ENCODE measurements around the gene PERM1. TPM values are rescaled to one million over a fixed set of nuclear protein-coding genes. Genes with fewer than 3 reads are reported as not detected.

PERM1 gene
- total and polyA plus RNA-seq, 5 experiments from 2014 or later, result not detected

DNA sequence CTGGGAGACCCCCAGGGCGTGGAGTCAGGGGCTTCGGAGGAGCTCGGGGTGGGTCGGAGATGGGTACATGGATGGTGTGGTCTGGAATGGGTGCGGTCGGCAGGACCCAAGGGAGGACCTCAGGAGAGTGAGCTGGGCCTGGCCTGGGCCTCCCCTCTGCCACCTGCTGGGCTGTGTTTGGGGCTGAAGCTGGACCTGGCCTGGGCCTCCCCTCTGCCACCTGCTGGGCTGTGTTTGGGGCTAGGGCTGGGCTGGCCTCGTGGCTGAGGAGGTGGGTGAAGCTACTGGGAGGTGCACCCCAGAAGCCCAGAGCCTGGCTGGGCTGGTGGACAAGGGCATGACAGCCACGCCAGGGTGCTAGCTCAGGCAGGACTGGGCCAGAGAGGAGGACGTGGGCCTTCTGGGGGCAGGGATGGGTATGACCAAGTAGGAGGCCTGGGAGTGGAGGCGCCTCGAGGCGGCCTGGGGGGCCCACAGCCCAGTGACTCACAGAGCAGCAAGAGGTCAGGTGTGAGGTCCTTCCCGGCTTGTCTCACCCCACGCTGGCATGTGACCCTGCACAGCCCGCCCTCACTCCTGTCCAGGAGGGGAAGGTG is 43.7 kb downstream of the PERM1 start:
- H3K9me3 Mint-ChIP-seq, result no peaks in the 10 kb centered on the region
- ATAC-seq, result no peak
- no peak overlapping the region for H3K27ac Mint-ChIP-seq
- POLR2A ChIA-PET, result no interaction called here
- DNase-seq, result no peak
- no peak overlapping the region for H3K4me3 Mint-ChIP-seq
- H3K36me3 Mint-ChIP-seq, result no peaks in the 10 kb centered on the region
- H3K4me1 Mint-ChIP-seq, result peaks cover 3 to 14% (median 8%) of the 10 kb centered on the region in 4 donors
- peaks cover 5 to 47% (median 22%) of the 10 kb centered on the region in 5 donors for H3K27me3 Mint-ChIP-seq

DNA sequence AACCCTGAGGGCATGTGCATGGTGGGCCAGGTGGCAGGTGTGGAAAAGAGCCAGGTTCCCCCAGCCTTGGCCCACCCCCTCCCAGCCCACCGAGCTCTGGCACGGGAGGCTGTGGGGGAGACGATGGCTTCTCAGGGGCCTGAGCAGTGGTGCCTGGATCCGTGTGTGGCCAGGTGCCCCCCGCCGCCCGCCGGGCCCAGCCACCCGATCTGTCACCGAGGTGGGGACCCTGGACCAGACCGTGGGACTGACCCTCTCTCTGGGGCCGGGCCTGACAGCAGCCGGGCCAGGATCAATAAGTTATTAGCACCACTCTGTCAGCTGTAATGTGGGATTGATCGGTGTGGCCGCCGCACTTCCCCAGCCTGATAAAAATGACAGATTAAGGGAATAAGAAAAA is 44.4 kb downstream of the PERM1 start:
- H3K4me3 Mint-ChIP-seq, result no peak overlapping the region
- no peaks in the 10 kb centered on the region for H3K9me3 Mint-ChIP-seq
- H3K27me3 Mint-ChIP-seq, result peaks cover 5 to 44% (median 22%) of the 10 kb centered on the region in 5 donors
- no peaks in the 10 kb centered on the region for H3K36me3 Mint-ChIP-seq
- no peak overlapping the region for H3K27ac Mint-ChIP-seq
- POLR2A ChIA-PET, result no interaction called here
- peaks cover 3 to 13% (median 8%) of the 10 kb centered on the region in 4 donors for H3K4me1 Mint-ChIP-seq
- DNase-seq (no peak), ATAC-seq (no peak)

DNA sequence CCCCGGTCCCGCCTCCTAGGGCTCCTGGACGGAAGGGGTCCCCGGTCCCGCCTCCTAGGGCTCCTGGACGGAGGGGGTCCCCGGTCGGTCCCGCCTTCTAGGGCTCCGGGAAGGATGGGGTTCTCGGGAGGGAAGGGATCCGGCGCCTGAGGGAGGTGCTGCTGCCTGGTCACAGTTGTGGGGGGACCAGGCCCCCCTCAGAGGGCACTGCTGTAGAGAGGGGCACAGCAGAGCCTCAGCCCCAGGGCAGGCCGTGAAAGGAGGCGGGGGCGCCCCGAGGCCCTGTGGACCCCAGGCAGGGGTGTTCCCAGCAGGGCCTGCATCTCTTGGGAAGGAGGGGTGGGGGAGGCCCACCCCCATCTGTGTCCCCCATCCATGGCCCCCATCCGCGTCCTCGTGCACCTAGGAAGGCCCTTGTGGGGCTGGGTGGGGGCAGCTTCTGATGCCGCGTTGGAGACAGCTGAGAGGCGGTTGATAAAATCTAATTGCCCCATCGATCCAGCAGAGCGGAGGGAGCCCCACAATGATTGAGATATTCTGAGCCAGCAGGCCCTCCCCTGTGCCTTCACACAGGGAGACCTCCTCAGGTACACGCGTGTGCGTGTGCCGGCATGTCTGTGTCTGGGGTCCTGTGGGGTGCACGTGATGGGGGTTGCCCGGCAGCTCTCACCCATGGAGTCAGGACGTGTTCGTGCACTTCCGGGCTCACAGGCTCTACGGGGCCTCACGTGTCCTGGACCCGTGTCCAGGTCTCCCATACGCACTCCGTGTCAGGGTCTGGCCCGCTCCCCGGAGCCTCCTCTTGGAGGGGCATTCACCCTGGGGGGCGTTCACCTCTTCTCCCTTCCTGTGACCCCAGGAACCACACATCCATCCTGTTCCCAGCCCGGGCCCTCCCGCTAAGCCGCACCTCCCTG is 45.3 kb downstream of the PERM1 start:
- peaks cover 3 to 13% (median 8%) of the 10 kb centered on the region in 4 donors for H3K4me1 Mint-ChIP-seq
- ATAC-seq (no peak), DNase-seq (no peak)
- POLR2A ChIA-PET, result no interaction called here
- H3K36me3 Mint-ChIP-seq, result no peaks in the 10 kb centered on the region
- no peaks in the 10 kb centered on the region for H3K9me3 Mint-ChIP-seq
- peak overlapping the region in 1 of 10 donors; percentile 38 for H3K4me3 Mint-ChIP-seq
- peaks cover 5 to 45% (median 22%) of the 10 kb centered on the region in 5 donors for H3K27me3 Mint-ChIP-seq
- H3K27ac Mint-ChIP-seq, result no peak overlapping the region

DNA sequence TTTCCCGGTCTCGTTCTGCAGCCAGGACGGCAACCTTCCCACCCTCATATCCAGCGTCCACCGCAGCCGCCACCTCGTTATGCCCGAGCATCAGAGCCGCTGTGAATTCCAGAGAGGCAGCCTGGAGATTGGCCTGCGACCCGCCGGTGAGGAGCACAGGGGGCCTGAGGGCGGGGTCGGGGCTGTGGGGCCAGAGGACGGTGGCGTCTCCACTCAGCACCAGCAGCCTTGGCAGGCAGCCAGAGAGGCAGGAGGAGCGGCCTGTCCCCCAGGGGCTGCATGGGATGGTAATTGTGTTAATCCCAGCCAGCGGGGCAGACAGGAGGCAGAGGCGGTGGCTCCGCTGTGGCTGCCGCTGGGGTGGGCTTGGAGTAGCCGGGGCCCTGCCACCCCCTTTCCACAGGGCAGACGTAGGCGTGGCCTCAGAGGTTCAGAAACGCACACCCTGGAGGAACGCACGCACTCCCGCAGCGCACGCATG is 46.1 kb downstream of the PERM1 start:
- Mint-ChIP-seq H3K36me3 (no peaks in the 10 kb centered on the region), H3K9me3 (no peaks in the 10 kb centered on the region), H3K4me3 (no peak overlapping the region), H3K27me3 (peaks cover 6 to 47% (median 19%) of the 10 kb centered on the region in 5 donors), H3K27ac (no peak overlapping the region), H3K4me1 (peaks cover 0 to 8% (median 3%) of the 10 kb centered on the region in 4 donors)
- ATAC-seq (no peak), DNase-seq (no peak)
- POLR2A ChIA-PET, result no interaction called here

DNA sequence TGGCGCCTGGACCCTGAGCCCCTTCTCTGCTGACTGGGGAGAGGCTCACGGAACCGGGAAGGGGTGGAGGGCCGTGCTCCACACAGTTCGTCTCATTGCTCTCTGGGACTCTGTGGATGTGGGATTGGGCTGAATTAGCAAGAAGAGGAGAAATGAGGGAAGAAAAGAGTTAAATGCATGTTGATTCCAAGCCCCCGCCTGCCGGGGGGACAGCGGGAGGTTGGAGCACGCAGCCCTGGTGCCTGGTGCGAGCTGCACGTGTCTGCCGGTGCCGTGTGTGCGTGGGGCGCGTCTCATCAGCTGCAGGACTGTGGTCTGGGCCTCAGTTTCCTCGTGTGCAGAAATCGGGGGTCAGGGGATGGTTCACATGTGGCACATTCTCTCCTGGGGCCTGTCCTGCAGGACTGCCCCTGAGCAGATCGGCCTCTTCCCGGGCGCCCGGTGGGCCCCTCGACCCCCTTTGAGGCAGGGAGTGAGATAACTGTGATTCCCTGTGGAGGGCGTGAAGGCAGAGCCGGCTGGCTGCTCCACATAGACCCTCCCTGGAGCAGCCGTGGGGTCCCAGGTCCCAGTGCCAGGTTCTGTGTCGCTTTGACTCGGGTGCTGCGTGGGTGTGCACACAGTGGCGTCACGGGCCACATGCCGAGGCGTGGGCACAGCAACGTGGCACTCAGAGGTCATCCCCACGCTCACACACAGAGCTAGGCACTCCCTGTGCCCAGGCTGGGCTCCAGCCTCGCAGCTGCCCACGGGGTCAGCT is 46.7 kb downstream of the PERM1 start:
- H3K27ac Mint-ChIP-seq, result no peak overlapping the region
- peaks cover 0 to 5% (median 0%) of the 10 kb centered on the region in 4 donors for H3K4me1 Mint-ChIP-seq

DNA sequence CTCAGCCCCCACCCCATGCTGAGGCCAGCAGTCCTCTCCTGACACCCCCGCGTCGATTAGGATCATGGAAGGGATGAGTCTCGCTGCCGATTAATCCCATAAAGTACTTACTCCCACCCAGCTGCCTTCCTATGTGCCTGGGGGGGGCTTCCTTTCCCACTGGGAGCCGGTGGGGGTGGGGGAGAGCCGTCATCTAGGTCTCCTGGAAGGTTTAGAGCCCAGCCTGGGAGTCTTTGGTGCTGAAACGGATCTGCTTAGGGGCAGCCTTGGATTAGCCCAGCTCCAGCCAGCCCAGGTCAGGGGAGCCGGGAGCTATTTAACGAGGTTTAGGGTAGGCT is 48.3 kb downstream of the PERM1 start:
- Mint-ChIP-seq H3K9me3 (no peaks in the 10 kb centered on the region), H3K27me3 (peaks cover 4 to 43% (median 16%) of the 10 kb centered on the region in 5 donors), H3K27ac (no peak overlapping the region), H3K4me3 (no peak overlapping the region), H3K4me1 (peaks cover 0 to 5% (median 0%) of the 10 kb centered on the region in 4 donors), H3K36me3 (no peaks in the 10 kb centered on the region)
- ATAC-seq (no peak), DNase-seq (no peak)
- POLR2A ChIA-PET, result interaction anchor here (1.3 kb wide), 1 partner anchor 10 kb away, joined by 3 read pairs; the partner anchor contains the start of gene SAMD11

More for the DNA sequence above, 46.7 kb downstream of the PERM1 start:
- POLR2A ChIA-PET, result no interaction called here
- no peaks in the 10 kb centered on the region for H3K36me3 Mint-ChIP-seq
- H3K27me3 Mint-ChIP-seq, result peaks cover 6 to 43% (median 19%) of the 10 kb centered on the region in 5 donors
- DNase-seq (no peak), ATAC-seq (no peak)
- no peaks in the 10 kb centered on the region for H3K9me3 Mint-ChIP-seq
- H3K4me3 Mint-ChIP-seq, result peak overlapping the region in 2 of 10 donors; percentile 33 to 54

DNA sequence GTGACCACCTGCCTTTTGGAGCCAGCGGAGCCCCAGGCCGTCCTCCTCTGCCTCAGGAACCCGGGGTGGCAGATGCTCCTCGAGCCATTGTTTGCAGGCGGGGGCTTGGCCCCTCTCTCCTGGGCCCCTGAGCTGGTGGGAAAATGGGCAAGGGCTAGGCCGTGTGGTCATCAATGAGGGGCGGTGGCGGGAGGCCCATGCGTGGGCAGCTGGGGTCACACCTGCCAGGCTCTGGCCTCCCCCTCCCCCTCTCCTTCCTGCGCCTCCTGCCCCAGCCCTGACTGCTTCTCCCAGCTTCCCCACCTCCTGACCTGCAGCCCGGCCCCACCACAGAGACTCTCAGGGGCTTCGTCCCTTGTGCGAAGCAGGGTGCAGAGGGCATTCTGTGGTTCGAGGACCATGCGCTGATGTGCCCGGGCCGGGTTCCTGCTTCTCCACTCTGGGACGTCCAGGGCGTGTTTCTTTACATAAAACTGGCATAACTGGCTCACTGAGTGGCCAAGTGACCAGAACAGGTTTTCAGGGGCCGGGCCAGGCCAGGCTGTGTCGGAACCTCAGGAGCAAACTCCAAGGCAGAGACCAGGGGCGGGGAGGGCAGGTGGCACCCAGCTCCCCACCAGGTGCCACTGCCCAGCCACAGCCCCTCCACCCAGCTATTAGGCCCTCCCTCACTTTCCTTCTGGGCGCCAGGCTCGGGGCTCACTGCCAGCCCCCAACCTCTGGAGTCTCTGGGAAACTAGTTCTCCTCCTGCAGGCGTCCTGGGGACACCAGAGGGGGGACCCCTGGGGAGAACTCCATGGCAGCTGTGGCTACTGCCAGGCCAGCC is 48.9 kb downstream of the PERM1 start:
- H3K27me3 Mint-ChIP-seq, result peaks cover 4 to 41% (median 10%) of the 10 kb centered on the region in 5 donors
- H3K9me3 Mint-ChIP-seq, result no peaks in the 10 kb centered on the region
- no peak overlapping the region for H3K4me3 Mint-ChIP-seq
- peaks cover 0 to 5% (median 0%) of the 10 kb centered on the region in 4 donors for H3K4me1 Mint-ChIP-seq
- H3K27ac Mint-ChIP-seq, result no peak overlapping the region
- POLR2A ChIA-PET, result interaction anchor here (1.3 kb wide), 1 partner anchor 10 kb away, joined by 3 read pairs; the partner anchor contains the start of gene SAMD11
- no peaks in the 10 kb centered on the region for H3K36me3 Mint-ChIP-seq
- ATAC-seq (no peak), DNase-seq (no peak)

DNA sequence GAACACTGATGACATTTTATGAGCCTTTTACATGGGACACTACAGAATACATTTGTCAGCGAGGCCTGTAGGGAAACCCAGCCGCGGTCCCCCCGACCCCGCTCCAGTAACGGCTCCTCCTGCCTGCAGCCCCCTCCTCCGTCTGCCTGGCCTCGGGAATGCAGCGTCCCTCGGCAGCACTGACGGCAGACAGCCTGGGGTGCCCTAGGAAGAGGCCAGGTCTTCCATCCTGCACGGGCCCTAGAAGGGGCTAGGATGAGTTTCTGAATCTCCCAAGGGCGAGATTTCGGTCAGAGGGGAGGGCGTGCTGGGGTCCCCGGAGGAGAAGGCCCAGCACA is 49.8 kb downstream of the PERM1 start:
- POLR2A ChIA-PET, result no interaction called here
- Mint-ChIP-seq H3K4me3 (no peak overlapping the region), H3K27ac (no peak overlapping the region), H3K9me3 (no peaks in the 10 kb centered on the region), H3K4me1 (peaks cover 0 to 5% (median 0%) of the 10 kb centered on the region in 4 donors), H3K27me3 (peaks cover 4 to 43% (median 13%) of the 10 kb centered on the region in 5 donors), H3K36me3 (no peaks in the 10 kb centered on the region)
- DNase-seq (no peak), ATAC-seq (no peak)

DNA sequence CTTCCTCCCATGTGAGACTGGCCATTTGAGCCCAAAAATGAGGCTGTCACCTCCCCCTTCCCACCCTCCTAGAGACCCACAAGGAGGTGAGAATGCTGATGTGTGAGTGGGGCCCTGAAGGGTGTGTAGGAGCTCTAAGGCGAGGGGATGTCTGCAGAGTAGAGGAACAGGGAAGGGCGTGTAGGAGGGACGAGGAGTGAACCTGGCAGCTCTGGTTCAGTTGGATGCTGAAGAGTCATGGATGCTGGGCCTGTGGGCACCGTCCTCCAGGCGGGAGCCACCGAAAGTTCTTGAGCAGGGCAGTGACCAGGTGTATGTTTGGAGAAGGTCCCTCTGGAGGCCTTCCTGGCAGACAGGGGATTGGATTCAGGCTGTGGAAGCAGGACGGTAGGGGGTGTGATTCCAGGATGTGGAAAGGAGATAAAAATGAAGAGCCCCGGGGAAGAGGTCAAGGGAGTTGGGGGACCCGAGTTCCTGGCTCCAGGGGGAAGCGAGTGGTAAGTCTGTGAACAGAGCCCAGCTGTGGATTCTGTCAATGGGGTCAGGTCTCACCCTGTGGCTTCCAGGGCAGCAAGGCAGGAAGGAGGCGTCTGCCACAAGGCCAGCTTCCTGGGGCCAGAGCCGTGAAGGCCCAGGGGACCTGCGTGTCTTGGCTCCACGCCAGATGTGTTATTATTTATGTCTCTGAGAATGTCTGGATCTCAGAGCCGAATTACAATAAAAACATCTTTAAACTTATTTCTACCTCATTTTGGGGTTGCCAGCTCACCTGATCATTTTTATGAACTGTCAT is 50.3 kb downstream of the PERM1 start:
- no peak for DNase-seq
- Mint-ChIP-seq H3K27ac (peak overlapping the region in 2 of 10 donors; percentile 69 to 90), H3K27me3 (peaks cover 7 to 49% (median 13%) of the 10 kb centered on the region in 5 donors), H3K9me3 (no peaks in the 10 kb centered on the region), H3K4me3 (peak overlapping the region in 1 of 10 donors; percentile 1), H3K4me1 (peaks cover 0 to 5% (median 0%) of the 10 kb centered on the region in 4 donors), H3K36me3 (no peaks in the 10 kb centered on the region)
- ATAC-seq, result no peak
- POLR2A ChIA-PET, result interaction anchor here (2.0 kb wide), 1 partner anchor 10 kb away, joined by 6 read pairs; no protein-coding TSS in a partner anchor

DNA sequence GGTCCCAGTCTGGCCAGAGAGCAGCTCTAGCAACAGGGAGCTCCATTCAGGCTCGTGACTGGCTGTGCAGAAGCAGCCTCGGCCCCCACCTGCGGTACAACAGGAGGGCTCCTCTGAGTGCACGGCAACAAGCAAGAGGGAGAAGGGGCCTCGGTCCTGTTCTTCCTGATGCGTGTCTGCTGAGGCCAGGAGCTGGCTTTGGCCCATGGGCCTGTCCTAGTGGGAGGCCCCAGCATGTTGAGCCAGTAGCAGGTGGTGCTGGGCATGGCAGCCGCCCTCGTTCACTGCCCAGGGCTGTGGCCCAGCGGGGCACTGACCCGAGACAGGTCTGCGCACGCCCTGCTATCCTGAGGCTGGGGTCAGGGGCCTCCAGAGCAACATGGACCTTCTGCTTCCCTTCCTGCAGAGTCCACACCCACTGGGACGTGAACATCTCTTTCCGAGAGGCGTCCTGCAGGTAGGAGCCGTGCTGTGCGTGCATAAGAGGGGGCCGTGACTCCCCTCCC is 51.2 kb downstream of the PERM1 start:
- H3K4me3 Mint-ChIP-seq, result no peak overlapping the region
- H3K9me3 Mint-ChIP-seq, result no peaks in the 10 kb centered on the region
- DNase-seq, result no peak
- peaks cover 12 to 56% (median 21%) of the 10 kb centered on the region in 5 donors for H3K27me3 Mint-ChIP-seq
- H3K4me1 Mint-ChIP-seq, result peaks cover 0 to 8% (median 2%) of the 10 kb centered on the region in 4 donors
- POLR2A ChIA-PET, result interaction anchor here (2.0 kb wide), 1 partner anchor 11 kb away, joined by 6 read pairs; no protein-coding TSS in a partner anchor
- H3K36me3 Mint-ChIP-seq, result peaks cover 0 to 2% (median 0%) of the 10 kb centered on the region in 3 donors
- no peak for ATAC-seq
- H3K27ac Mint-ChIP-seq, result no peak overlapping the region

All from naive thymus-derived CD8-positive, alpha-beta T cell (primary cell).